ENCODE data around the gene PYDC1. TPM values are rescaled to one million over a fixed set of nuclear protein-coding genes. Genes with fewer than 3 reads are reported as not detected.
"Not testable (repeated sequence)": the region's sequence is repeated elsewhere in the genome, so short reads cannot be mapped to it uniquely, and the experiment has no call there.

PYDC1 gene
- total and polyA plus RNA-seq, 2 donors (not counting 1 experiment from before 2014, with no cell fraction given) = not detected

DNA sequence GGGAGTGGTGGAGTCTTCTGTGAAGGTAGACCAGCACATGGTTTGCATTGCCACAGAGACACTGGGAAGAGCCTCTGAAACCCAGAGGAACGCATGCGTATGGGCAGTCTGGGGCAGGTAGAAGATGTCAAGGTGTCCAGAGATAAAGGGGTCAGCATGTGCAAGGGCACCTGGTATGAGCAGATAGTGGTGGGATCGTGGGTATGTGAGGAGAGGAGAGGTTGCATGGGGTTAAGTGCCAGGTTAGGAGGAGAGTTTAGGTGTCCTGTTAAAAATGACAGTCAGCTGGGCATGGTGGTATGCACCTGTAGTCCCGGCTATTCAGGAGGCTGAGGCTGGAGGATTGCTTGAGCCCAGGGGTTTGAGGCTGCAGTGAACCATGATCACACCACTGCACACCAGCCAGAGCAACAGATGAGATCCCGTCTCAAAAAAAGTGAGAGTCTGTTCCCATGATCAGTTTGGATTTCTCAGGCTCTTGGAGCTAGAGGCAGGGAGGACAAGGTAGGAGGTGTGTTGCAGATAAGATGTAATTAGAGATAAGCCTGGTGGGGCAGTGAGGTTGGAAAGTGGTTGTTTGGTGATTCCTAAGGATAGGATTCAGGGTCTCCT, 17.4 kb downstream of the PYDC1 start:
- no peak for DNase-seq (ENCODE audit: low read depth in 2 of 2)
- Histone ChIP-seq H3K27me3 (ENCODE audit: control insufficient read depth, insufficient read depth, low read length) (no peaks in the 10 kb centered on the region), H3K9ac (ENCODE audit: insufficient read depth, low read length) (no peak overlapping the region), H3K27ac (ENCODE audit: insufficient read depth, low read length) (no peak overlapping the region), H3K4me1 (ENCODE audit: control insufficient read depth, extremely low read depth, insufficient read depth, low read length) (no peaks in the 10 kb centered on the region), H3K9me3 (ENCODE audit: control insufficient read depth, insufficient read depth, low read depth, low read length) (no peaks in the 10 kb centered on the region), H4K20me1 (ENCODE audit: control insufficient read depth, extremely low read depth, insufficient read depth, low read length) (no peaks in the 10 kb centered on the region), H3K4me2 (ENCODE audit: extremely low read depth, insufficient read depth, low read length) (no peak overlapping the region), H3K36me3 (ENCODE audit: control insufficient read depth, insufficient read depth, low read length) (peaks cover 8% of the 10 kb centered on the region), H3K4me3 (replicated peaks in 1 of 4; ENCODE audit: control extremely low read depth in 1 of 4, insufficient read depth in 1 of 4, low read depth in 3 of 4, low read length in 4 of 4) (no peak overlapping the region), H3K79me2 (ENCODE audit: control insufficient read depth, insufficient read depth, low read length) (peaks cover 2% of the 10 kb centered on the region), H2AFZ (ENCODE audit: low read length) (no peak overlapping the region)
- TF ChIP-seq, protein P1, sequence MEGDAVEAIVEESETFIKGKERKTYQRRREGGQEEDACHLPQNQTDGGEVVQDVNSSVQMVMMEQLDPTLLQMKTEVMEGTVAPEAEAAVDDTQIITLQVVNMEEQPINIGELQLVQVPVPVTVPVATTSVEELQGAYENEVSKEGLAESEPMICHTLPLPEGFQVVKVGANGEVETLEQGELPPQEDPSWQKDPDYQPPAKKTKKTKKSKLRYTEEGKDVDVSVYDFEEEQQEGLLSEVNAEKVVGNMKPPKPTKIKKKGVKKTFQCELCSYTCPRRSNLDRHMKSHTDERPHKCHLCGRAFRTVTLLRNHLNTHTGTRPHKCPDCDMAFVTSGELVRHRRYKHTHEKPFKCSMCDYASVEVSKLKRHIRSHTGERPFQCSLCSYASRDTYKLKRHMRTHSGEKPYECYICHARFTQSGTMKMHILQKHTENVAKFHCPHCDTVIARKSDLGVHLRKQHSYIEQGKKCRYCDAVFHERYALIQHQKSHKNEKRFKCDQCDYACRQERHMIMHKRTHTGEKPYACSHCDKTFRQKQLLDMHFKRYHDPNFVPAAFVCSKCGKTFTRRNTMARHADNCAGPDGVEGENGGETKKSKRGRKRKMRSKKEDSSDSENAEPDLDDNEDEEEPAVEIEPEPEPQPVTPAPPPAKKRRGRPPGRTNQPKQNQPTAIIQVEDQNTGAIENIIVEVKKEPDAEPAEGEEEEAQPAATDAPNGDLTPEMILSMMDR (conservative IDR thresholded peaks at IDR 0.05 in 1 of 2, IDR thresholded peaks at IDR 0.05 in 1 of 2; ENCODE audit: low read depth in 1 of 2, low read length in 2 of 2) = no peak
- no peak for TF ChIP-seq EZH2 (IDR thresholded peaks at IDR 0.05; ENCODE audit: low read length, missing control alignments)

DNA sequence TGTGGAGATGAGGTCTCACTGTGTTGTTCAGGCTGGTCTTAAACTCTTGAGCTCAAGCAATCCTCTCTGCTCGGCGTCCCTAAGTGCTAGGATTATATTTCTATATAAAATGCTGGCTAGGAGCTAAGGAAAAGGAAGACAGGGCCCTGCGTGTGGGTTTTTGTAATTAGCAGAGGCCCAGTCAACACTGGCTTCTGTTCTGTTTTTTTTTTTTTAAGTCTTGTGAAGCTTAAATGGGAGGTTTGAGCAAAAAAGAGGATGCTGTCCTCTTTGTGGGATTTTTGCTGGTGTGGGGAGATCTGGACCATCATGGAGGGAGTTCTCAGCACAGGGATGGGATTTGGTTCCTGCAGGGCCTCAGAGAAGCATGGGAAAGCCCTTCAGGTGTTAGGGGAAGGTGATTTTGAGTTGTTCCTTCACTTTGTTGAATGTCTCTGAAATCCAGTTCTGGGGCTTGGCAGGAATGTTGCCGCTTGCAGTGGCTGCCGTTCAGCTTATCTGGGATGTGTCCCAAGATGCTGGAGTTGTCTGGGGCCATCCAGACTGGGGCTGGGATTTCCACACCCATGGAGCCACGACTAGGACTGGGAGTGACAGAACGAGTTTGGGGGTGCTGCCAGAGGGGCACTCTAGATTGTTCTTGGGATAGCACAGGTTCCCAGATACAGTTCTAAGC, 18.6 kb downstream of the PYDC1 start:
- Histone ChIP-seq H3K27me3 (ENCODE audit: control insufficient read depth, insufficient read depth, low read length) (no peaks in the 10 kb centered on the region), H3K9ac (ENCODE audit: insufficient read depth, low read length) (no peak overlapping the region), H3K79me2 (ENCODE audit: control insufficient read depth, insufficient read depth, low read length) (peaks cover 2% of the 10 kb centered on the region), H3K9me3 (ENCODE audit: control insufficient read depth, insufficient read depth, low read depth, low read length) (no peaks in the 10 kb centered on the region), H3K27ac (ENCODE audit: insufficient read depth, low read length) (no peak overlapping the region), H3K4me1 (ENCODE audit: control insufficient read depth, extremely low read depth, insufficient read depth, low read length) (no peaks in the 10 kb centered on the region), H3K36me3 (ENCODE audit: control insufficient read depth, insufficient read depth, low read length) (peaks cover 11% of the 10 kb centered on the region), H4K20me1 (ENCODE audit: control insufficient read depth, extremely low read depth, insufficient read depth, low read length) (no peaks in the 10 kb centered on the region), H3K4me3 (replicated peaks in 1 of 4; ENCODE audit: control extremely low read depth in 1 of 4, insufficient read depth in 1 of 4, low read depth in 3 of 4, low read length in 4 of 4) (no peak overlapping the region), H3K4me2 (ENCODE audit: extremely low read depth, insufficient read depth, low read length) (no peak overlapping the region), H2AFZ (ENCODE audit: low read length) (no peak overlapping the region)
- no peak for DNase-seq (ENCODE audit: low read depth in 2 of 2)
- TF ChIP-seq, protein P1 (conservative IDR thresholded peaks at IDR 0.05 in 1 of 2, IDR thresholded peaks at IDR 0.05 in 1 of 2; ENCODE audit: low read depth in 1 of 2, low read length in 2 of 2) = no peak
- no peak for TF ChIP-seq EZH2 (IDR thresholded peaks at IDR 0.05; ENCODE audit: low read length, missing control alignments)

DNA sequence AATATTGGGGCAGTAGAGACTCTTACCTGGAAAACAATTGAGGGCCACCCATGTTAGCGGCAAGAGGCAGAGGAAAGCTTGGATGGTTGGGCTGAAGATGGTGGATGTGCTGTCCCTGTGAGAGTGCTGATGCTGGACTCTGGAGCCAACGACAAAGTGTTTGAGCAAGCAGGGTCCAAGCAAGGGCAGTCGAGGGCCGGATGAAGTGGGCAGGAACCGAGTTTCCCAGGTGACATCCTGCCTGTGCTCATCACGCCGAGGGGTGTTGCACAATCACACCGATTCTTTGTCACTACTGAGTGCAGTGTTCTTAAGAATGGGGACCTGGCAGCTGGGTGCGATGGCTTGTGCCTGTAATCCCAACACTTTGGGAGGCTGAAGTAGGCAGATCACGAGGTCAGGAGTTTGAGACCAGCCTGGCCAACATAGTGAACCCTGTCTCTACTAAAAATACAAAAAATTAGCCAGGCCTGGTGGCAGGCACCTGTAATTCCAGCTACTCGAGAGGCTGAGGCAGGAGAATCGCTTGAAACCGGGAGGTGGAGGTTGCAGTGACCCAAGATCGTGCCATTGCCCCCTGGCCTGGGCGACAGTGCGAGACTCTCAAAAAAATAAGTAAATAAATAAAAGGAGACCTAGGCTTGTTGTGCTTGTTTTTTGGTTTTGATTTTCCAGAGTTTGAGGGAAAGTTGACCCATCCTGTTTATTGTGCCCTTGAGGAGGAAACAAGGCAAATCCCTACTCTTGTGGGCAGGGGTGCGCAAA, 20.4 kb downstream of the PYDC1 start:
- no peak for DNase-seq (ENCODE audit: low read depth in 2 of 2)
- H3K9ac ChIP-seq (ENCODE audit: insufficient read depth, low read length) = no peak overlapping the region
- H3K36me3 ChIP-seq (ENCODE audit: control insufficient read depth, insufficient read depth, low read length) = peaks cover 20% of the 10 kb centered on the region
- H3K9me3 ChIP-seq (ENCODE audit: control insufficient read depth, insufficient read depth, low read depth, low read length) = no peaks in the 10 kb centered on the region
- H3K4me3 ChIP-seq (replicated peaks in 1 of 4; ENCODE audit: control extremely low read depth in 1 of 4, insufficient read depth in 1 of 4, low read depth in 3 of 4, low read length in 4 of 4) = no peak overlapping the region
- no peaks in the 10 kb centered on the region for H3K27me3 ChIP-seq (ENCODE audit: control insufficient read depth, insufficient read depth, low read length)
- H3K4me2 ChIP-seq (ENCODE audit: extremely low read depth, insufficient read depth, low read length) = no peak overlapping the region
- H3K79me2 ChIP-seq (ENCODE audit: control insufficient read depth, insufficient read depth, low read length) = peaks cover 4% of the 10 kb centered on the region
- H3K4me1 ChIP-seq (ENCODE audit: control insufficient read depth, extremely low read depth, insufficient read depth, low read length) = no peaks in the 10 kb centered on the region
- H3K27ac ChIP-seq (ENCODE audit: insufficient read depth, low read length) = no peak overlapping the region
- TF ChIP-seq, protein P1 (conservative IDR thresholded peaks at IDR 0.05 in 1 of 2, IDR thresholded peaks at IDR 0.05 in 1 of 2; ENCODE audit: low read depth in 1 of 2, low read length in 2 of 2) = no peak
- TF ChIP-seq EZH2 (IDR thresholded peaks at IDR 0.05; ENCODE audit: low read length, missing control alignments) = no peak
- no peak overlapping the region for H2AFZ ChIP-seq (ENCODE audit: low read length)
- H4K20me1 ChIP-seq (ENCODE audit: control insufficient read depth, extremely low read depth, insufficient read depth, low read length) = no peaks in the 10 kb centered on the region

DNA sequence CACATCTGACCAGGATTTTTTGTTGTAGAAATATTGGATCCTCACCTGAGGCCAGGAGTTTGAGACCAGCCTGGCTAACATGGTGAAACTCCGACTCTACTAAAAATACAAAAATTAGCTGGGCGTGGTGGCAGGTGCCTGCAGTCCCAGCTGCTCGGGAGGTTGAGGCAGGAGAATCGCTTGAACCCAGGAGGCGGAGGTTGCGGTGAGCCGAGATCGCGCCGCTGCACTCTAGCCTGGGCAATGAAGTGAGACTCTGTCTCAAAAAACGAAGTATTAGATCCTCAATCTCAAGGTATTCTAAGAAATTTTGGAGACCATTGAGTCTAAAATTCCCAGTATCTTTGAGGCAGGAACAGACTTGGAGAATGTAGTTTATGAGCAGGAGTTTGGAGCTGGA, 21.1 kb downstream of the PYDC1 start:
- H3K4me3 ChIP-seq (replicated peaks in 1 of 4; ENCODE audit: control extremely low read depth in 1 of 4, insufficient read depth in 1 of 4, low read depth in 3 of 4, low read length in 4 of 4); H3K4me1 ChIP-seq (ENCODE audit: control insufficient read depth, extremely low read depth, insufficient read depth, low read length); H4K20me1 ChIP-seq (ENCODE audit: control insufficient read depth, extremely low read depth, insufficient read depth, low read length); H3K9ac ChIP-seq (ENCODE audit: insufficient read depth, low read length); H3K9me3 ChIP-seq (ENCODE audit: control insufficient read depth, insufficient read depth, low read depth, low read length); H3K27me3 ChIP-seq (ENCODE audit: control insufficient read depth, insufficient read depth, low read length); H3K27ac ChIP-seq (ENCODE audit: insufficient read depth, low read length); DNase-seq (ENCODE audit: low read depth in 2 of 2); H2AFZ ChIP-seq (ENCODE audit: low read length); H3K79me2 ChIP-seq (ENCODE audit: control insufficient read depth, insufficient read depth, low read length); H3K4me2 ChIP-seq (ENCODE audit: extremely low read depth, insufficient read depth, low read length): not testable (repeated sequence)
- H3K36me3 ChIP-seq (ENCODE audit: control insufficient read depth, insufficient read depth, low read length) = peaks cover 22% of the 10 kb centered on the region
